Heart left ventricle (tissue), 16 donors: ENCODE results near the gene DYSF. TPM values are rescaled to one million over a fixed set of nuclear protein-coding genes. Genes with fewer than 3 reads are reported as not detected.

ENCODE experiments used
- ATAC-seq, 4 donors: fragments of 200-7000 bp; cut with Tn5 transposase; one replicate each; pipeline ENCODE4 v1.9.1; 2020 to 2022; ENCODE audit warnings: moderate library complexity in 4 of 4, mild to moderate bottlenecking in 3 of 4, moderate number of reproducible peaks in 1 of 4
- DNase-seq, 5 donors: peaks; one replicate each; pipeline ENCODE4 v3.0.0-alpha.2; 2020
- H3K27ac ChIP-seq, 12 donors: fragments of 200-600 bp; sonication (generic) in 4 of 12; one replicate each; pipeline versions ENCODE4 v1.5.0 to v1.8.0; 2016 to 2022; ENCODE audit warnings: mild to moderate bottlenecking in 2 of 12
- H3K27me3 ChIP-seq, 9 donors: fragments of 200-600 bp; sonication (generic) in 2 of 9; one replicate each; pipeline versions ENCODE4 v1.5.1 to v1.8.0; 2016 to 2022; ENCODE audit warnings: mild to moderate bottlenecking in 3 of 9
- H3K36me3 ChIP-seq, 9 donors: fragments of 200-600 bp; sonication (generic) in 2 of 9; one replicate each; pipeline versions ENCODE4 v1.5.0 to v1.8.0; 2018 to 2022; ENCODE audit warnings: mild to moderate bottlenecking in 2 of 9
- H3K4me1 ChIP-seq, 12 donors: fragments of 200-600 bp; sonication (generic) in 4 of 12; one replicate each; pipeline versions ENCODE4 v1.5.0 to v1.8.0; 2016 to 2022; ENCODE audit warnings: mild to moderate bottlenecking in 3 of 12
- H3K4me3 ChIP-seq, 12 donors: fragments of 200-600 bp; sonication (generic) in 4 of 12; one replicate each; pipeline versions ENCODE4 v1.5.0 to v1.8.0; 2017 to 2022; ENCODE audit warnings: mild to moderate bottlenecking in 9 of 12, moderate library complexity in 4 of 12
- H3K9me3 ChIP-seq, 12 donors: fragments of 200-600 bp; sonication (generic) in 4 of 12; one replicate each; pipeline versions ENCODE4 v1.5.0 to v1.8.0; 2016 to 2022; ENCODE audit warnings: mild to moderate bottlenecking in 1 of 12
- POLR2A ChIP-seq, 2 donors: fragments of 450-650 bp; IDR thresholded peaks; one replicate each; pipeline ENCODE4 v1.6.1; 2017; ENCODE audit warnings: antibody characterized with exemption in 2 of 2, mild to moderate bottlenecking in 2 of 2, moderate library complexity in 2 of 2
- WGBS, 4 donors: extraction: QIAGEN DNeasy Blood & Tissue Kit in 2 of 4; methylation state at CpG; one replicate each; pipeline versions ENCODE4 v1.1.5 to v1.1.7; 2013 to 2018; 5-methylcytosine and 5-hydroxymethylcytosine counted together
- intact Hi-C, 10 donors: fragments of 100-400 bp; cut with DNase I; formaldehyde crosslinking; loops; one replicate each; pipeline versions ENCODE4 v1.11.1 to v1.14.2; 2022
- polyA plus RNA-seq, 2 donors: library from polyadenylated mRNA; stranded (reverse); fragments of 200-250 nt; gene quantifications; one replicate each; pipeline ENCODE4 v1.2.3, GENCODE V29; 2013
- total RNA-seq, 9 donors: library from RNA; depleted of rRNA in 2 of 9; stranded (reverse); fragments of >200 nt in 2 of 9; fragmentation: NEBNext Ultra II Directional in 3 of 9; extraction: Animal tissue kit (Norgen Biotek cat#: 25700) in 3 of 9; gene quantifications; one replicate each; pipeline versions ENCODE4 v1.1.0 to v1.2.4, GENCODE V29; 2016 to 2023
- TF ChIP-seq, protein P1 (sequence below), 12 donors: fragments of 200-600 bp; sonication (generic) in 4 of 12; IDR thresholded peaks; one replicate each; pipeline versions ENCODE4 v1.5.0 to v1.8.0; 2018 to 2022; ENCODE audit warnings: antibody characterized with exemption in 12 of 12, mild to moderate bottlenecking in 5 of 12
- donor health status: ischemic (EF 13 %, LVEDD 7.1; RV severe dilation, severe dysfunction).
- donor health status: healthy with polysubstance abuse.
- donor health status: DM: no; HTN: yes; CAD: no.
- donor health status: DM: no; HTN: no; CAD: no.
- donor health status: ischemic (EF 25% LVEDD 6.9; RV normal size, moderate dysfunction).
- donor health status: ischemic (EF 25% LVEDD 5.7; RV mildly dilated, moderate dysfunction).
- donor health status: healthy.
- donor health status: DM: yes; HTN: yes; CAD: no.
- donor health status: ischemic (EF 35%, LVEDD 5.7; RV mildly dilated, moderate dysfunction).
- donor health status: nonischemic (EF 11% LVEDD 7.7; RV severe dilation, severe dysfunction).
- donor health status: DM: yes; HTN: yes; CAD: no.
- donor health status: PGD.
- donor health status: ischemic (EF 29% LVEDD 5.4; RV normal size, mild dysfunction).
- donor health status: nonischemic (EF 23%, LVEDD 6.1; RV moderate dilation, normal function).

DYSF gene
- total and polyA plus RNA-seq, 11 donors, result 25.5 to 99.9 (median 78.6) TPM

- Histone ChIP-seq H3K27ac (no peak overlapping the region), H3K4me3 (no peak overlapping the region), H3K36me3 (peaks cover 0 to 70% (median 31%) of the 10 kb centered on the region in 9 donors), H3K4me1 (peaks cover 0 to 5% (median 0%) of the 10 kb centered on the region in 12 donors), H3K9me3 (no peaks in the 10 kb centered on the region), H3K27me3 (no peaks in the 10 kb centered on the region)
- WGBS, 4 donors, result 84 to 92% (median 88%) methylated on average over 14 to 15 of the region's 15 CpGs
- TF ChIP-seq POLR2A (IDR thresholded peaks at IDR 0.05), result no peak
- TF ChIP-seq, protein P1, sequence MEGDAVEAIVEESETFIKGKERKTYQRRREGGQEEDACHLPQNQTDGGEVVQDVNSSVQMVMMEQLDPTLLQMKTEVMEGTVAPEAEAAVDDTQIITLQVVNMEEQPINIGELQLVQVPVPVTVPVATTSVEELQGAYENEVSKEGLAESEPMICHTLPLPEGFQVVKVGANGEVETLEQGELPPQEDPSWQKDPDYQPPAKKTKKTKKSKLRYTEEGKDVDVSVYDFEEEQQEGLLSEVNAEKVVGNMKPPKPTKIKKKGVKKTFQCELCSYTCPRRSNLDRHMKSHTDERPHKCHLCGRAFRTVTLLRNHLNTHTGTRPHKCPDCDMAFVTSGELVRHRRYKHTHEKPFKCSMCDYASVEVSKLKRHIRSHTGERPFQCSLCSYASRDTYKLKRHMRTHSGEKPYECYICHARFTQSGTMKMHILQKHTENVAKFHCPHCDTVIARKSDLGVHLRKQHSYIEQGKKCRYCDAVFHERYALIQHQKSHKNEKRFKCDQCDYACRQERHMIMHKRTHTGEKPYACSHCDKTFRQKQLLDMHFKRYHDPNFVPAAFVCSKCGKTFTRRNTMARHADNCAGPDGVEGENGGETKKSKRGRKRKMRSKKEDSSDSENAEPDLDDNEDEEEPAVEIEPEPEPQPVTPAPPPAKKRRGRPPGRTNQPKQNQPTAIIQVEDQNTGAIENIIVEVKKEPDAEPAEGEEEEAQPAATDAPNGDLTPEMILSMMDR (IDR thresholded peaks at IDR 0.05), result no peak
- ATAC-seq (no peak), DNase-seq (peak in 1 of 5 donors; percentile 49)
- intact Hi-C loops, result loop anchor here in 2 of 10 donors (10.0 kb wide), 1 partner anchor 236 kb away; no protein-coding TSS in a partner anchor
Observed at GRCh38 chr2:71559080-71559827, 105.9 kb downstream of the DYSF start.

- ATAC-seq (no peak), DNase-seq (peak in 1 of 5 donors; percentile 28)
- intact Hi-C loops, result loop anchor here in 2 of 10 donors (10.0 kb wide), 1 partner anchor 235 kb away; no protein-coding TSS in a partner anchor
- Histone ChIP-seq H3K9me3 (no peaks in the 10 kb centered on the region), H3K4me1 (peaks cover 0 to 5% (median 0%) of the 10 kb centered on the region in 12 donors), H3K27me3 (no peaks in the 10 kb centered on the region), H3K4me3 (no peak overlapping the region), H3K36me3 (peaks cover 0 to 71% (median 31%) of the 10 kb centered on the region in 9 donors), H3K27ac (no peak overlapping the region)
- TF ChIP-seq, protein P1 (IDR thresholded peaks at IDR 0.05), result no peak
- TF ChIP-seq POLR2A (IDR thresholded peaks at IDR 0.05), result no peak
- 90 to 93% (median 91%) methylated on average over 28 to 31 of the region's 31 CpGs for WGBS, 4 donors
Observed at GRCh38 chr2:71559828-71560637, 106.7 kb downstream of the DYSF start.

DNA sequence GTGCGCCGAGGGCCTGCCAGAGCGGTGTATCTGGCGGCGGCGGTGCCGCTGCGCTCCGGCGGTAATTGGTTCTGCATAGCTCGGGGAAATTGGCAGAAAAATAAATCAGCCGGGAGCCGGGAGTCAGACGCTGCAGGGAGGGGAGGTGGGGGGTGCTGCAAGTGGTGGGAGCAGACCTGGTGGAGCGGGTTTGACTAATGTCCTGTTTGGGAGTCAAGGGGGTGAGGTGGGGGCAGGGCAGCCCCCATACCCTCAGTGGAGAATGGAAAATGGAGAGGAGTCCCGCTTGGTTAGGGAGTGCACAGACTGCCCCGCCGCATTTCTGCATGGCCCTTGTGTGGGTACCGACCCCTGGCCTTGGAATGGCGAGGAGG, 107.3 kb downstream of the DYSF start:
- no peak overlapping the region for H3K4me3 ChIP-seq
- WGBS, 4 donors, result 91 to 93% (median 92%) methylated on average over 20 of the region's 20 CpGs
- TF ChIP-seq, protein P1 (IDR thresholded peaks at IDR 0.05), result no peak
- no peak for TF ChIP-seq POLR2A (IDR thresholded peaks at IDR 0.05)
- H3K4me1 ChIP-seq, result peaks cover 0 to 5% (median 0%) of the 10 kb centered on the region in 12 donors
- H3K27ac ChIP-seq, result no peak overlapping the region
- ATAC-seq (no peak), DNase-seq (peak in 1 of 5 donors; percentile 44)
- peaks cover 0 to 65% (median 27%) of the 10 kb centered on the region in 9 donors for H3K36me3 ChIP-seq
- intact Hi-C loops, result no loop called here
- H3K9me3 ChIP-seq, result no peaks in the 10 kb centered on the region
- no peaks in the 10 kb centered on the region for H3K27me3 ChIP-seq
